Measurements from ENCODE around the gene CLDN22. TPM values are rescaled to one million over a fixed set of nuclear protein-coding genes. Genes with fewer than 3 reads are reported as not detected.

Gene CLDN22
- total and polyA plus RNA-seq, 2 donors (not counting 1 experiment from before 2014, with no cell fraction given): under 0.01 TPM; not detected in 1

DNA sequence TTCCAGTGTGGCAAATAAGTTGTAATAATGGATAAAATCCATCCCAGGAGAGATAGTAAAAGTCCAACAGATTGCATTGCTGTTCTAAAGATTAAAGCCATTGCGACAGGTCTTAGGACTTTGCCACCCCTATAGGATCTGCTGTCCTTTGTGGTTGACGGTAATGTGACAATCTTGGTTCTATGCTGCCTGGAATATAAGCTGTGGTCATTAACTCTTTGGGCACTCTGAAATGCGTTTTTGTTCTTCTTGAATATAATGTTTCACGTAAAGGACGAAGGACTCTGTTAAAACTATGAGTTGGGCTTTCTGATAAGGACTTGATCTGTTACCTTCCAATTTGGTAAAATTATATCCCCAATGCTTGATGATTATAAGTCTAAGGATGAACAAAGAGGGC lies 2.2 kb upstream of the CLDN22 start, which contains the start of gene CLDN24:
TSS of gene CLDN24 (minus strand) at position 101 of the 400 bp plus-strand sequence. CDS start at position 101, 0 bp downstream.
- Histone ChIP-seq H3K9me3 (ENCODE audit: control insufficient read depth, insufficient read depth, low read depth, low read length) (no peaks in the 10 kb centered on the region), H3K79me2 (ENCODE audit: control insufficient read depth, insufficient read depth, low read length) (no peaks in the 10 kb centered on the region), H3K27me3 (ENCODE audit: control insufficient read depth, insufficient read depth, low read length) (no peaks in the 10 kb centered on the region), H3K9ac (ENCODE audit: insufficient read depth, low read length) (no peak within 1 kb of the TSS), H3K27ac (ENCODE audit: insufficient read depth, low read length) (no peak within 1 kb of the TSS), H3K4me2 (ENCODE audit: extremely low read depth, insufficient read depth, low read length) (no peak within 1 kb of the TSS), H3K36me3 (ENCODE audit: control insufficient read depth, insufficient read depth, low read length) (peaks cover 2% of the 10 kb centered on the region), H3K4me1 (ENCODE audit: control insufficient read depth, extremely low read depth, insufficient read depth, low read length) (no peaks in the 10 kb centered on the region), H3K4me3 (replicated peaks in 1 of 4; ENCODE audit: control extremely low read depth in 1 of 4, insufficient read depth in 1 of 4, low read depth in 3 of 4, low read length in 4 of 4) (no peak within 1 kb of the TSS), H2AFZ (ENCODE audit: low read length) (no peak within 1 kb of the TSS), H4K20me1 (ENCODE audit: control insufficient read depth, extremely low read depth, insufficient read depth, low read length) (no peaks in the 10 kb centered on the region)
- no peak for DNase-seq (ENCODE audit: low read depth in 2 of 2)
- no peak for TF ChIP-seq EZH2 (IDR thresholded peaks at IDR 0.05; ENCODE audit: low read length, missing control alignments)
- TF ChIP-seq, protein P1, sequence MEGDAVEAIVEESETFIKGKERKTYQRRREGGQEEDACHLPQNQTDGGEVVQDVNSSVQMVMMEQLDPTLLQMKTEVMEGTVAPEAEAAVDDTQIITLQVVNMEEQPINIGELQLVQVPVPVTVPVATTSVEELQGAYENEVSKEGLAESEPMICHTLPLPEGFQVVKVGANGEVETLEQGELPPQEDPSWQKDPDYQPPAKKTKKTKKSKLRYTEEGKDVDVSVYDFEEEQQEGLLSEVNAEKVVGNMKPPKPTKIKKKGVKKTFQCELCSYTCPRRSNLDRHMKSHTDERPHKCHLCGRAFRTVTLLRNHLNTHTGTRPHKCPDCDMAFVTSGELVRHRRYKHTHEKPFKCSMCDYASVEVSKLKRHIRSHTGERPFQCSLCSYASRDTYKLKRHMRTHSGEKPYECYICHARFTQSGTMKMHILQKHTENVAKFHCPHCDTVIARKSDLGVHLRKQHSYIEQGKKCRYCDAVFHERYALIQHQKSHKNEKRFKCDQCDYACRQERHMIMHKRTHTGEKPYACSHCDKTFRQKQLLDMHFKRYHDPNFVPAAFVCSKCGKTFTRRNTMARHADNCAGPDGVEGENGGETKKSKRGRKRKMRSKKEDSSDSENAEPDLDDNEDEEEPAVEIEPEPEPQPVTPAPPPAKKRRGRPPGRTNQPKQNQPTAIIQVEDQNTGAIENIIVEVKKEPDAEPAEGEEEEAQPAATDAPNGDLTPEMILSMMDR (conservative IDR thresholded peaks at IDR 0.05 in 1 of 2, IDR thresholded peaks at IDR 0.05 in 1 of 2; ENCODE audit: low read depth in 1 of 2, low read length in 2 of 2): no peak

DNA sequence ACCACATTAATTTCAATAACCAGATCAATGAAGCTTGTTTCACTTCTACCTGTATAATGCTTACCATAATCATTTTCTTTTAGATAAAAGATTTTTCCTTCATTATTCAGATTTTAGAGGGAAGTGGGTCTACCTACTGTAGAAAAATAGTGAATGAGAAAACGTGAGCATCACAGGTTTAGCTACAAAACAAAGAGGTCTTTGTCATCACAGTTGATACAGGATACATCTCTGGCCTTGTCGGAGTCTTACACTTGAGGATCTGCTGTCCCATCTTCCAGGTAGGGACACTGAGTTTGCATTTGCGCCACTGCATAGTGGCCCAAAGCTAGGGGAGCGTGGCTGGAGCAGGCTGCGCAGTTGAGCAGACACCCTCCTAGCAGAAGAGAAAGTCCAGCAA lies 1.4 kb upstream of the CLDN22 start:
- TF ChIP-seq EZH2 (IDR thresholded peaks at IDR 0.05; ENCODE audit: low read length, missing control alignments): no peak
- TF ChIP-seq, protein P1 (conservative IDR thresholded peaks at IDR 0.05 in 1 of 2, IDR thresholded peaks at IDR 0.05 in 1 of 2; ENCODE audit: low read depth in 1 of 2, low read length in 2 of 2): no peak
- Histone ChIP-seq H3K36me3 (ENCODE audit: control insufficient read depth, insufficient read depth, low read length) (peaks cover 2% of the 10 kb centered on the region), H3K79me2 (ENCODE audit: control insufficient read depth, insufficient read depth, low read length) (no peaks in the 10 kb centered on the region), H2AFZ (ENCODE audit: low read length) (no peak overlapping the region), H4K20me1 (ENCODE audit: control insufficient read depth, extremely low read depth, insufficient read depth, low read length) (no peaks in the 10 kb centered on the region), H3K9me3 (ENCODE audit: control insufficient read depth, insufficient read depth, low read depth, low read length) (no peaks in the 10 kb centered on the region), H3K9ac (ENCODE audit: insufficient read depth, low read length) (no peak overlapping the region), H3K27me3 (ENCODE audit: control insufficient read depth, insufficient read depth, low read length) (no peaks in the 10 kb centered on the region), H3K4me1 (ENCODE audit: control insufficient read depth, extremely low read depth, insufficient read depth, low read length) (no peaks in the 10 kb centered on the region), H3K27ac (ENCODE audit: insufficient read depth, low read length) (no peak overlapping the region), H3K4me3 (replicated peaks in 1 of 4; ENCODE audit: control extremely low read depth in 1 of 4, insufficient read depth in 1 of 4, low read depth in 3 of 4, low read length in 4 of 4) (no peak overlapping the region), H3K4me2 (ENCODE audit: extremely low read depth, insufficient read depth, low read length) (no peak overlapping the region)
- DNase-seq (ENCODE audit: low read depth in 2 of 2): no peak

DNA sequence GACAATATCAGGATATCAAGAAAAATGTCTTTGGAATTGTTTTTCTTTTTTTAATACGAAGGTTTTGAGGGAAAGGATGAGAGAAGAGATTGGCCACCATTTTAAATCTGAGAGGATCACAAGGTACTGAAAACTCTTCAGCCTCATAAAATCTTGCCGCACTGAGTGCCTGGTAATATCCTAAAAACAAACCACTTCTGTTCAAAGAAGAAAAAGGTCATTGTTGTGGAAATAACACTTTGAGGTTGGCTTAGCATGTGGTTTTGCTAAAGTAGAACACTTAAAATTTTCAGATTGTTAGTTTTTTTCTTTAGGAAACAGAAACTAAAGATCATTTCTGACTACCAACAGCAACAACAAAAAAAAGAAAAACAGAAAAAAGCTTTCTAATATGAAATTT lies 1.0 kb upstream of the CLDN22 start:
- TF ChIP-seq EZH2 (IDR thresholded peaks at IDR 0.05; ENCODE audit: low read length, missing control alignments): no peak
- TF ChIP-seq, protein P1 (conservative IDR thresholded peaks at IDR 0.05 in 1 of 2, IDR thresholded peaks at IDR 0.05 in 1 of 2; ENCODE audit: low read depth in 1 of 2, low read length in 2 of 2): no peak
- Histone ChIP-seq H3K9ac (ENCODE audit: insufficient read depth, low read length) (no peak overlapping the region), H3K27me3 (ENCODE audit: control insufficient read depth, insufficient read depth, low read length) (no peaks in the 10 kb centered on the region), H3K4me1 (ENCODE audit: control insufficient read depth, extremely low read depth, insufficient read depth, low read length) (no peaks in the 10 kb centered on the region), H4K20me1 (ENCODE audit: control insufficient read depth, extremely low read depth, insufficient read depth, low read length) (no peaks in the 10 kb centered on the region), H3K4me2 (ENCODE audit: extremely low read depth, insufficient read depth, low read length) (no peak overlapping the region), H2AFZ (ENCODE audit: low read length) (no peak overlapping the region), H3K79me2 (ENCODE audit: control insufficient read depth, insufficient read depth, low read length) (no peaks in the 10 kb centered on the region), H3K27ac (ENCODE audit: insufficient read depth, low read length) (no peak overlapping the region), H3K4me3 (replicated peaks in 1 of 4; ENCODE audit: control extremely low read depth in 1 of 4, insufficient read depth in 1 of 4, low read depth in 3 of 4, low read length in 4 of 4) (no peak overlapping the region), H3K36me3 (ENCODE audit: control insufficient read depth, insufficient read depth, low read length) (peaks cover 2% of the 10 kb centered on the region), H3K9me3 (ENCODE audit: control insufficient read depth, insufficient read depth, low read depth, low read length) (no peaks in the 10 kb centered on the region)
- DNase-seq (ENCODE audit: low read depth in 2 of 2): no peak

All from fibroblast of lung (primary cell).